OCI-LY7 (cell line): ENCODE data around the gene MOV10. TPM values are rescaled to one million over a fixed set of nuclear protein-coding genes. Genes with fewer than 3 reads are reported as not detected.

Source experiments
- BruUV-seq: library from RNA; stranded (reverse); fragments of 400-500 nt; replicated peaks from 2 replicates; lab custom pipeline; 2021; lab: Mats Ljungman, UMichigan
- CTCF ChIA-PET: fragments of 300-600 bp; sonication (Branson Sonifier 250); formaldehyde crosslinking; loops from one replicate; lab custom pipeline; 2022; ENCODE audit warnings: antibody characterized with exemption; ENCODE audit not compliant: unreplicated experiment; lab: Charles Lee
- POLR2A ChIA-PET: fragments of 300-600 bp; sonication (Branson Sonifier 250); formaldehyde crosslinking; loops from one replicate; lab custom pipeline; 2022; ENCODE audit warnings: antibody characterized with exemption; lab: Charles Lee
- DNase-seq: peaks from one replicate; pipeline ENCODE4 v3.0.0-alpha.2; 2015; ENCODE audit warnings: low spot score
- H2AFZ ChIP-seq: fragments of 200-600 bp; sonication (generic), shearing (Covaris generic); 2 replicates; pipeline ENCODE4 v1.6.1; 2014; ENCODE audit warnings: mild to moderate bottlenecking, antibody characterized with exemption, low read length, moderate library complexity
- H3K27ac ChIP-seq: fragments of 200-600 bp; sonication (generic); 2 replicates; pipeline ENCODE4 v1.5.1; 2014; ENCODE audit warnings: mixed run types, low read depth, mild to moderate bottlenecking, moderate library complexity, low read length, inconsistent platforms; ENCODE audit not compliant: poor library complexity, severe bottlenecking
- H3K36me3 ChIP-seq: fragments of 200-600 bp; sonication (generic); 2 replicates; pipeline ENCODE4 v1.6.1; 2014; ENCODE audit warnings: mild to moderate bottlenecking, antibody characterized with exemption, low read length, moderate library complexity, mixed read lengths; ENCODE audit not compliant: insufficient read depth
- H3K4me1 ChIP-seq: fragments of 200-600 bp; sonication (generic); 2 replicates; pipeline ENCODE4 v1.5.1; 2014; ENCODE audit warnings: mild to moderate bottlenecking, low read length; ENCODE audit not compliant: insufficient read depth, poor library complexity, severe bottlenecking
- H3K4me2 ChIP-seq: fragments of 200-600 bp; sonication (generic); 2 replicates; pipeline ENCODE4 v1.6.1; 2014; ENCODE audit warnings: mild to moderate bottlenecking, low read length
- H3K4me3 ChIP-seq: fragments of 200-600 bp; sonication (generic); 2 replicates; pipeline ENCODE4 v1.5.1; 2014; ENCODE audit warnings: mild to moderate bottlenecking, low read depth, low read length; ENCODE audit not compliant: poor library complexity, severe bottlenecking
- H3K79me2 ChIP-seq: fragments of 200-600 bp; sonication (generic); 2 replicates; pipeline ENCODE4 v1.6.1; 2016; ENCODE audit warnings: low read depth, mild to moderate bottlenecking, low read length, moderate library complexity, mixed read lengths; ENCODE audit not compliant: insufficient read depth
- H3K9me2 ChIP-seq: fragments of 200-600 bp; sonication (generic); 2 replicates; pipeline ENCODE4 v1.6.1; 2016; ENCODE audit warnings: mild to moderate bottlenecking, low read length, mixed read lengths; ENCODE audit not compliant: insufficient read depth
- H3K9me3 ChIP-seq: fragments of 200-600 bp; sonication (generic); 2 replicates; pipeline ENCODE4 v1.6.1; 2014; ENCODE audit warnings: mild to moderate bottlenecking, mixed run types, low read length, mixed read lengths
- H4K20me1 ChIP-seq: fragments of 200-600 bp; sonication (generic); 2 replicates; pipeline ENCODE4 v1.6.1; 2014; ENCODE audit warnings: mild to moderate bottlenecking, antibody characterized with exemption, low read length, moderate library complexity, mixed read lengths; ENCODE audit not compliant: insufficient read depth
- EZH2phosphoT487 ChIP-seq: fragments of 200-600 bp; sonication (generic); IDR thresholded peaks from 2 replicates; pipeline ENCODE4 v1.6.1; 2018; ENCODE audit warnings: low read depth, borderline replicate concordance, mild to moderate bottlenecking, mixed run types, antibody characterized with exemption, low read length, moderate library complexity, mixed read lengths
- intact Hi-C: fragments of 100-400 bp; cut with micrococcal nuclease; formaldehyde crosslinking; loops from one replicate; pipeline ENCODE4 v1.10.0; 2022; ENCODE audit not compliant: unreplicated experiment
- total RNA-seq, 2 experiments: library from RNA; depleted of rRNA in 1 of 2; stranded (reverse); fragments of >200 nt in 1 of 2; shearing (Covaris generic) in 1 of 2; gene quantifications; 2 replicates each; pipeline ENCODE4 v1.2.3, GENCODE V29; 2014 to 2022
- TF ChIP-seq, protein P1 (sequence below): fragments of 200-600 bp; sonication (generic); conservative IDR thresholded peaks from 2 replicates; pipeline ENCODE4 v1.5.1; 2014; ENCODE audit warnings: mild to moderate bottlenecking, antibody characterized with exemption, low read length, moderate library complexity, mixed read lengths

MOV10 gene
- total RNA-seq, 2 experiments from 2014 or later: 28.2 to 32.4 TPM

DNA sequence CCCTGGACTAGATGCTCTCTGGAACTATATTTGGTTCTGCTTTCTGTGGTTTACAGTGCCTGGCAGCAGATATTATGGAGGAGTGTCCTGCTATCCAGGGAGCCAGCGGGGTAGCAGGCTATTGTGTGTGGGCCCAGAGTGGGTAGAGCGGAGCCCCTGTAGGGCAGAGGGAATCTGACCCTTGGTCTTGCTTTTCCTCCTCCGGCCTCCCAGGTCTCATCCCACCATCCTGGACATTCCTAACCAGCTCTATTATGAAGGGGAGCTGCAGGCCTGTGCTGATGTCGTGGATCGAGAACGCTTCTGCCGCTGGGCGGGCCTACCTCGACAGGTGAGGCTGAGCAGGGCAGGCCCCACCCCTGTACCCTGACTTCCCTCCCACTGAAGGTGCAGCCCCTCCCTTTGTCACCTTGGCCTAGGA lies 23.3 kb downstream of the MOV10 start:
- no peak for DNase-seq
- H3K4me2 ChIP-seq: no peak overlapping the region
- TF ChIP-seq, protein P1, sequence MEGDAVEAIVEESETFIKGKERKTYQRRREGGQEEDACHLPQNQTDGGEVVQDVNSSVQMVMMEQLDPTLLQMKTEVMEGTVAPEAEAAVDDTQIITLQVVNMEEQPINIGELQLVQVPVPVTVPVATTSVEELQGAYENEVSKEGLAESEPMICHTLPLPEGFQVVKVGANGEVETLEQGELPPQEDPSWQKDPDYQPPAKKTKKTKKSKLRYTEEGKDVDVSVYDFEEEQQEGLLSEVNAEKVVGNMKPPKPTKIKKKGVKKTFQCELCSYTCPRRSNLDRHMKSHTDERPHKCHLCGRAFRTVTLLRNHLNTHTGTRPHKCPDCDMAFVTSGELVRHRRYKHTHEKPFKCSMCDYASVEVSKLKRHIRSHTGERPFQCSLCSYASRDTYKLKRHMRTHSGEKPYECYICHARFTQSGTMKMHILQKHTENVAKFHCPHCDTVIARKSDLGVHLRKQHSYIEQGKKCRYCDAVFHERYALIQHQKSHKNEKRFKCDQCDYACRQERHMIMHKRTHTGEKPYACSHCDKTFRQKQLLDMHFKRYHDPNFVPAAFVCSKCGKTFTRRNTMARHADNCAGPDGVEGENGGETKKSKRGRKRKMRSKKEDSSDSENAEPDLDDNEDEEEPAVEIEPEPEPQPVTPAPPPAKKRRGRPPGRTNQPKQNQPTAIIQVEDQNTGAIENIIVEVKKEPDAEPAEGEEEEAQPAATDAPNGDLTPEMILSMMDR: no peak
- no peak for TF ChIP-seq EZH2phosphoT487
- H3K9me2 ChIP-seq: no peaks in the 10 kb centered on the region
- no peak overlapping the region for H3K27ac ChIP-seq
- peaks cover 35% of the 10 kb centered on the region for H3K4me1 ChIP-seq
- POLR2A ChIA-PET: interaction anchor here (0.8 to 1.2 kb wide), 2 partner anchors 16 to 76 kb away, joined by 3 read pairs; no protein-coding TSS in a partner anchor
- CTCF ChIA-PET: no interaction called here
- H3K36me3 ChIP-seq: no peaks in the 10 kb centered on the region
- no peaks in the 10 kb centered on the region for H4K20me1 ChIP-seq
- BruUV-seq: no TSS peak
- intact Hi-C loops: no loop called here
- H3K9me3 ChIP-seq: no peaks in the 10 kb centered on the region
- no peaks in the 10 kb centered on the region for H3K79me2 ChIP-seq
- H2AFZ ChIP-seq: no peak overlapping the region
- no peak overlapping the region for H3K4me3 ChIP-seq

DNA sequence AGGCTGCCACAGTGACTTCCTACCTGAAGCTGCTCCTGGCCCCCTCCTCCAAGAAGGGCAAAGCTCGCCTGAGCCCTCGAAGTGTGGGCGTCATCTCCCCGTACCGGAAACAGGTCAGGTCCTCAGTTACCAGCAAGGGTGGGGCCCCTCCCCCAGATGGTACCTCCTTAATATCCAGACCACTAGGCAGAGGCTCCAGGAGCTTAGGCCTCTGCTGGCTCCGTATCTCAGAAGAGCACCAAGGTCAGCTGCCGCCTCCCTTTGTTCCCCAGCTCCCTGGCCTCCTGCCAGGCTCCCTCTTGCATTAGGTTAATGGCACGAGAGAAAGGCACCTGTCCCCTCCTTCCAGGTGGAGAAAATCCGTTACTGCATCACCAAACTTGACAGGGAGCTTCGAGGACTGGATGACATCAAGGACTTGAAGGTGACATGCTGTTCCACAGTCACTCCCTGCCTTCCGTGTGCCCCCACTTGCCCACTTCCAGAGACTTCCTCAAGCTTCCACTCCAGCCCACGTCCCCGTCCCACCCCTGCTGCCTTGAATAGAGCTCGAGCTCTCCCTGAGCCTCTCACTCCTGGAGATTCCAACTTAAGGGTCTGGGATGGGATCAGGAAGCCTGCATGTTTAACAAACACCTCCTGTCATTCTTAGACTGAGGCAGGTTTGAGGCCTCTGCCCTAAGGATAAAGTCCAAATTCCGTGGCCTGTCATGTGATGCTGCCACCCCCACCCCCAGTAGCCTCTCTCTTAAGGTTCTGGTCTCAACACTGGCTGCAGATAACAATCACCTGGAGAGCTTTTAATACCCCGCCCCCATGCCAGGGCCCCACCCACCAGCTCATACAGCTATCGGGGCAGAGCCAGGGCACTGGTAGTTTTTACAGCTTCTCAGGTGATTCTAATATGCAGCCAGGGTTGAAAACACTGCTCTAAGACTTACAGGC lies 24.2 kb downstream of the MOV10 start:
- no peak for DNase-seq
- TF ChIP-seq, protein P1: no peak
- TF ChIP-seq EZH2phosphoT487: no peak
- no peak overlapping the region for H3K4me2 ChIP-seq
- intact Hi-C loops: no loop called here
- H3K36me3 ChIP-seq: no peaks in the 10 kb centered on the region
- POLR2A ChIA-PET: interaction anchor here (0.7 to 1.1 kb wide), 2 partner anchors 77 to 81 kb away, joined by 3 to 5 read pairs; no protein-coding TSS in a partner anchor
- no peaks in the 10 kb centered on the region for H3K9me2 ChIP-seq
- no peak overlapping the region for H2AFZ ChIP-seq
- H3K4me3 ChIP-seq: no peak overlapping the region
- no peak overlapping the region for H3K27ac ChIP-seq
- H4K20me1 ChIP-seq: no peaks in the 10 kb centered on the region
- BruUV-seq: no TSS peak
- CTCF ChIA-PET: no interaction called here
- H3K4me1 ChIP-seq: peaks cover 38% of the 10 kb centered on the region
- H3K79me2 ChIP-seq: no peaks in the 10 kb centered on the region
- no peaks in the 10 kb centered on the region for H3K9me3 ChIP-seq
